HepG2 (cell line): ENCODE measurements around the gene DDX28. TPM values are rescaled to one million over a fixed set of nuclear protein-coding genes. Genes with fewer than 3 reads are reported as not detected.
A peak's percentile ranks its signal among the peaks of the same experiment; 100 is the strongest.

Experiments
- GRHL1 ChIP-seq: sonication (generic); formaldehyde crosslinking; conservative IDR thresholded peaks from 2 replicates; pipeline ENCODE4 v1.8.0; 2022; ENCODE audit warnings: missing genetic modification reagents
- HNF1A ChIP-seq, 2 experiments: sonication (generic) in 1 of 2; formaldehyde crosslinking in 1 of 2; IDR thresholded peaks; 2 replicates each; pipeline versions ENCODE4 v1.4.0 to v1.6.1; 2016 to 2020; ENCODE audit warnings: borderline replicate concordance in 1 of 2, low read depth in 1 of 2, mild to moderate bottlenecking in 1 of 2, missing genetic modification reagents in 1 of 2
- HNF1B ChIP-seq: sonication (generic); formaldehyde crosslinking; IDR thresholded peaks from 2 replicates; pipeline ENCODE4 v1.5.1; 2020; ENCODE audit warnings: mild to moderate bottlenecking, moderate library complexity, missing genetic modification reagents
- MED1 ChIP-seq: sonication (generic); formaldehyde crosslinking; IDR thresholded peaks from 2 replicates; pipeline ENCODE4 v1.4.0; 2020; ENCODE audit warnings: missing genetic modification reagents
- SUZ12 ChIP-seq: fragments of 150-350 bp; IDR thresholded peaks from 2 replicates; pipeline ENCODE4 v1.6.1; 2014; ENCODE audit warnings: low read depth, low read length
- ZNF350 ChIP-seq: sonication (generic); formaldehyde crosslinking; IDR thresholded peaks from 2 replicates; pipeline ENCODE4 v1.4.0; 2020; ENCODE audit warnings: mild to moderate bottlenecking, low read depth, missing genetic modification reagents, borderline replicate concordance
- ZNF383 ChIP-seq: sonication (generic); formaldehyde crosslinking; IDR thresholded peaks from 2 replicates; pipeline ENCODE4 v1.4.0; 2020; ENCODE audit warnings: missing genetic modification reagents, mild to moderate bottlenecking, borderline replicate concordance
- ZNF800 ChIP-seq: sonication (generic); formaldehyde crosslinking; IDR thresholded peaks from 2 replicates; pipeline ENCODE4 v1.4.0; 2020; ENCODE audit warnings: missing genetic modification reagents
- polyA plus RNA-seq, 8 experiments: library from polyadenylated mRNA; depleted of rRNA in 3 of 8; stranded (reverse) in 7 of 8; unstranded in 1 of 8; fragments of >200 nt; fragmentation: Illumina TruSeq in 4 of 8; extraction: Trizol in 4 of 8; gene quantifications; 2 replicates each; pipeline versions ENCODE4 v1.2.1 to v1.2.3, GENCODE V29; 2011 to 2016; ENCODE audit warnings: low read depth in 4 of 8, missing spikeins in 1 of 8, mixed read lengths in 1 of 8; ENCODE audit not compliant: insufficient read depth in 1 of 8
- total RNA-seq, 5 experiments: library from RNA; depleted of rRNA; stranded (reverse); fragments of >200 nt; fragmentation: Illumina TruSeq; extraction: Trizol; gene quantifications; 2 replicates each; pipeline ENCODE4 v1.2.3, GENCODE V29; 2016; ENCODE audit warnings: low read depth in 1 of 5

DDX28 gene
- total and polyA plus RNA-seq, 2 of the 13 experiments (the other 11 are each of a cell fraction or from before 2014, with no cell fraction given), result 14.1 to 16.4 TPM

- TF ChIP-seq HNF1A (IDR thresholded peaks at IDR 0.05; ENCODE audit: low read depth), result no peak
- 0 out of 2 replicates have a peak, but pooled peaks have one; percentile 34 for TF ChIP-seq HNF1A (CRISPR knock-in tag; IDR thresholded peaks at IDR 0.05; ENCODE audit: borderline replicate concordance)
- TF ChIP-seq ZNF350 (CRISPR knock-in tag), result peak; percentile 40; the same call in 1 of the 2 replicates
- no peak for TF ChIP-seq GRHL1
- no peak for TF ChIP-seq SUZ12
- peak; percentile 53 for TF ChIP-seq MED1 (CRISPR knock-in tag)
- 0 out of 2 replicates have a peak, but pooled peaks have one; percentile 21 for TF ChIP-seq ZNF383 (CRISPR knock-in tag)
- TF ChIP-seq ZNF800 (CRISPR knock-in tag), result no peak
- TF ChIP-seq HNF1B (CRISPR knock-in tag), result peak; percentile 85
Measured at GRCh38 chr16:68040506-68041288, 17.7 kb upstream of the DDX28 start (continued).
